Prostate gland (tissue), 2 donors: ENCODE measurements around the gene REEP6.
"Not testable (repeated sequence)": the region's sequence is repeated elsewhere in the genome, so short reads cannot be mapped to it uniquely, and the experiment has no call there.

Experiments
- CTCF ChIP-seq, 4 experiments: fragments of 200-600 bp in 2 of 4; fragments of 450-650 bp in 2 of 4; sonication (generic) in 2 of 4; IDR thresholded peaks; 1 replicate in 3 of 4; 2 replicates in 1 of 4; pipeline ENCODE4 v1.5.1; 2016 to 2019; ENCODE audit warnings: antibody characterized with exemption in 4 of 4, mild to moderate bottlenecking in 2 of 4, moderate library complexity in 2 of 4
- POLR2AphosphoS5 ChIP-seq: sonication (generic); formaldehyde crosslinking; IDR thresholded peaks from one replicate; pipeline ENCODE4 v1.6.1; 2017; ENCODE audit warnings: antibody characterized with exemption

GRCh38 chr19:1539749-1540148 lies 48.8 kb downstream of the REEP6 start:
- not testable (repeated sequence) for TF ChIP-seq CTCF (IDR thresholded peaks at IDR 0.05); POLR2AphosphoS5
